ENCODE measurements around the gene GNB2.

GRCh38 chr7:100630066-100630465 is 43.5 kb upstream of the GNB2 start:
- TF ChIP-seq TAF1 (IDR thresholded peaks at IDR 0.05; ENCODE audit: borderline replicate concordance, insufficient read depth, low read length) (no peak), POLR2AphosphoS5 (IDR thresholded peaks at IDR 0.05; ENCODE audit: low read depth, low read length) (no peak), FOXP2 (optimal IDR thresholded peaks at IDR 0.05; ENCODE audit: borderline replicate concordance, extremely low read depth, extremely low read length, insufficient read depth) (no peak)

All from PFSK-1 (cell line).